ENCODE results near the gene CREB3. TPM values are rescaled to one million over a fixed set of nuclear protein-coding genes. Genes with fewer than 3 reads are reported as not detected.

The CREB3 gene
- 31.5 and 33.2 TPM in 2 replicates for total RNA-seq
- long read RNA-seq, transcript CREB3-201 (9 exons, 1,832 nt): major isoform, 117 of 128 reads
- long read RNA-seq, partial matches to known transcripts: 2 of 128 reads
- long read RNA-seq, other reads (novel, unspliced or antisense): 9 of 128 reads

DNA sequence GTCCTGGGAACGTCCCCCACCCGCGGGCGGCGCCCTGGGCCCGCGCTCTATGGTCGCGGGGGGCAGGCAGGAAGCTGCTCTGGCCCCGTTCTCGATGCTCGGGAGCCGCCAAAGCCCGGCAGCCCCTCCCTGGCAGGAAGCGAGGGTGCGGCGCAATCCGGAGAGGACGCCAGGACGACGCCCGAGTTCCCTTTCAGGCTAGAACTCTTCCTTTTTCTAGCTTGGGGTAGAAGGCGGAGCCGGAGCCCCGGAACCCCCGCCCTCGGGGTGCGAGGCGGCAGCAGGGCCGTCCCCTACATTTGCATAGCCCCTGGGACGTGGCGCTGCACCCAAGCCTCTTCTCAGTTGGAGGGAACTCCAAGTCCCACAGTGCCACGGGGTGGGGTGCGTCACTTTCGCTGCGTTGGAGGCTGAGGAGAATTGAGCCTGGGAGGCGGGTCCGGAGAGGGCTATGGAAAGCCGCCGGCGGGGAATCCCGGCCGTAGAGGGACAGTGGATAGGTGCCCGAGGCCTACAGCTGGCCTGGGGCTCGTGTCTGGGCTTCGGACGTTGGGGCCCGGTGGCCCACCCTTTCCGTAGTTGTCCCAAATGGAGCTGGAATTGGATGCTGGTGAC, at the start of gene CREB3, which contains the start of gene TLN1:
TSS of gene CREB3 (plus strand) at position 482 of the 615 bp plus-strand sequence. CDS start at position 589, 107 bp downstream.
TSS of gene TLN1 (minus strand) at position 11 of the 615 bp plus-strand sequence. CDS start 6,501 bp downstream, outside the sequence.
- H3K4me3 Mint-ChIP-seq (ENCODE audit: low read depth): no peak within 1 kb of the TSS
- peak within 1 kb of the TSS; percentile 95 for H3K27ac Mint-ChIP-seq
- DNase-seq (ENCODE audit: low spot score, unreplicated experiment): peak; percentile 93
- H3K9me3 Mint-ChIP-seq (ENCODE audit: low read depth): no peaks in the 10 kb centered on the region
- H3K27me3 Mint-ChIP-seq: no peaks in the 10 kb centered on the region
- peaks cover 16% of the 10 kb centered on the region for H3K4me1 Mint-ChIP-seq (ENCODE audit: low read depth)
- TF ChIP-seq, protein P1, sequence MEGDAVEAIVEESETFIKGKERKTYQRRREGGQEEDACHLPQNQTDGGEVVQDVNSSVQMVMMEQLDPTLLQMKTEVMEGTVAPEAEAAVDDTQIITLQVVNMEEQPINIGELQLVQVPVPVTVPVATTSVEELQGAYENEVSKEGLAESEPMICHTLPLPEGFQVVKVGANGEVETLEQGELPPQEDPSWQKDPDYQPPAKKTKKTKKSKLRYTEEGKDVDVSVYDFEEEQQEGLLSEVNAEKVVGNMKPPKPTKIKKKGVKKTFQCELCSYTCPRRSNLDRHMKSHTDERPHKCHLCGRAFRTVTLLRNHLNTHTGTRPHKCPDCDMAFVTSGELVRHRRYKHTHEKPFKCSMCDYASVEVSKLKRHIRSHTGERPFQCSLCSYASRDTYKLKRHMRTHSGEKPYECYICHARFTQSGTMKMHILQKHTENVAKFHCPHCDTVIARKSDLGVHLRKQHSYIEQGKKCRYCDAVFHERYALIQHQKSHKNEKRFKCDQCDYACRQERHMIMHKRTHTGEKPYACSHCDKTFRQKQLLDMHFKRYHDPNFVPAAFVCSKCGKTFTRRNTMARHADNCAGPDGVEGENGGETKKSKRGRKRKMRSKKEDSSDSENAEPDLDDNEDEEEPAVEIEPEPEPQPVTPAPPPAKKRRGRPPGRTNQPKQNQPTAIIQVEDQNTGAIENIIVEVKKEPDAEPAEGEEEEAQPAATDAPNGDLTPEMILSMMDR (IDR thresholded peaks at IDR 0.05; ENCODE audit: unreplicated experiment): no peak
- peaks cover 7% of the 10 kb centered on the region for H3K36me3 Mint-ChIP-seq (ENCODE audit: insufficient read depth)

- no peak overlapping the region for H3K4me3 Mint-ChIP-seq (ENCODE audit: low read depth)
- H3K9me3 Mint-ChIP-seq (ENCODE audit: low read depth): no peaks in the 10 kb centered on the region
- DNase-seq (ENCODE audit: low spot score, unreplicated experiment): no peak
- H3K4me1 Mint-ChIP-seq (ENCODE audit: low read depth): peaks cover 1% of the 10 kb centered on the region
- peaks cover 2% of the 10 kb centered on the region for H3K36me3 Mint-ChIP-seq (ENCODE audit: insufficient read depth)
- TF ChIP-seq, protein P1 (IDR thresholded peaks at IDR 0.05; ENCODE audit: unreplicated experiment): no peak
- peaks cover 5% of the 10 kb centered on the region for H3K27me3 Mint-ChIP-seq
- no peak overlapping the region for H3K27ac Mint-ChIP-seq
Measured at GRCh38 chr9:35683323-35683722, 49.1 kb upstream of the CREB3 start.

- peaks cover 5% of the 10 kb centered on the region for H3K4me1 Mint-ChIP-seq (ENCODE audit: low read depth)
- H3K27me3 Mint-ChIP-seq: peaks cover 7% of the 10 kb centered on the region
- H3K36me3 Mint-ChIP-seq (ENCODE audit: insufficient read depth): peaks cover 2% of the 10 kb centered on the region
- no peak overlapping the region for H3K4me3 Mint-ChIP-seq (ENCODE audit: low read depth)
- DNase-seq (ENCODE audit: low spot score, unreplicated experiment): no peak
- no peak overlapping the region for H3K27ac Mint-ChIP-seq
- no peaks in the 10 kb centered on the region for H3K9me3 Mint-ChIP-seq (ENCODE audit: low read depth)
- TF ChIP-seq, protein P1 (IDR thresholded peaks at IDR 0.05; ENCODE audit: unreplicated experiment): no peak
Measured at GRCh38 chr9:35684921-35685320, 47.5 kb upstream of the CREB3 start.

DNA sequence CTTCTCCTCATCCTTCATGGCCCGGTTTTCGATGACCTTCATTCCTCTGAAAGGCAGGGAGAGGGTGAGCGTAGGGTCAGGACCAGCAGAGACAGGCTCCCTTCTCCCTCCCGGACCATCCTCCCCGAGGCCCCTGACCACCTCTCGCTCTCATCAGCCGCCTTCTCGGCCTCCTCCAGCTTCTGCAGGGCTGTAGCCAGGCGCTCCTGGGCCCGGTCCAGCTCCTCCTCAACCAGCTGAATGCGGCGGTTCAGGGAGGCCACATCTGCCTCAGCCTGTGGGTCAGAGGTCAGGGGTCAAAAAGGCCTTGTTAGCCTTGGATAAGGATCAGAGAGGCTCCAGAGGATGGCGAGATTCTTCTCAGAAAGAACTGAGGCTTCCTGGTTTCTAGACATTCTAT, 47.0 kb upstream of the CREB3 start:
- TF ChIP-seq, protein P1 (IDR thresholded peaks at IDR 0.05; ENCODE audit: unreplicated experiment): no peak
- Mint-ChIP-seq H3K27ac (no peak overlapping the region), H3K4me3 (ENCODE audit: low read depth) (no peak overlapping the region), H3K27me3 (peaks cover 7% of the 10 kb centered on the region), H3K4me1 (ENCODE audit: low read depth) (peaks cover 5% of the 10 kb centered on the region), H3K36me3 (ENCODE audit: insufficient read depth) (peaks cover 2% of the 10 kb centered on the region), H3K9me3 (ENCODE audit: low read depth) (no peaks in the 10 kb centered on the region)
- no peak for DNase-seq (ENCODE audit: low spot score, unreplicated experiment)

DNA sequence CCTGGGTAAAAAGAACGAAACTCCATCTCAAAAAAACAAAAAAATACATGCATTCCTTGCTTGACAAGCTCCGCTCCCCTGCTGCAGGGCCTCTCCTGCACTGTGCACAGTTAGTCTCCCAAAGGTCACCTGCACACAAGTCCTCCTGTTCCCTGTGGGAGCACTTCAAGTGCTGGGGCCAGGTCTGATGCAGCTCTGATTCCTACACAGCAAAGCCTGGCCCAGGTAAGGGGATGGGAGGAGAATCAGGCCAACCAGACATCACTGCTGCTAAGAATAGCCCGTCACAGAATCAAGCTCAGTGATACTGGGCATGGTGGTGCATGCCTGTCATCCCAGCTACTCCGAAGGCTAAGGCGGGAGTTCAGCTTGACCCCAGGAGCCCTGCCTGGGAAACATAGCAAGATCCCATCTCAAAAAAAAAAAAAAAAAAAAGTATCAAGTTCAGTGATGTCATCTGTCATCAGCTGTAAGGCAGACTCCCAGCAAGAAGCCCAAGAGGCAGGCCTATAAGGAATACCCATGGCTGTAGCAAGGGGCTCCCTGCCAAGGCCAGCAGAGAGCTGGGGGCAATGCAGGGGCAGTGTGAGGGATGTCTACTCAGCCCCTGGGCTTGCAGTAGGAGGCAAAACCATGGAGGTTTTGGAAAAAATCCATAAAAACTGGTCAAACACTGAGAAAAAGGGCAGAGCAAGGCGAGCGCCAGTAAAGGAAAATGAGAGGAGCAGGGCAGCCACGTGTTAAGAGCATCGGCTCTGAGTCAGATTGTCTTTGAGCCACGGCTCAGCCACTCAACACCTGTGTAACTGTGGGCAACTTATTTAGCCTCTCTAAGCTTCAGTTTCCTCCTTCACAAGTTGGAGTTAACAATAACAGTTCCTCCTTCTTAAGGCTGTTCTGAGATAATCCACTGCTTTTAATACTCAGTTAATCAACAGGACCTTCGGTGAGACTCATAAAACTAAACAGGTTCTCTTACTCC, 46.0 kb upstream of the CREB3 start:
- TF ChIP-seq, protein P1 (IDR thresholded peaks at IDR 0.05; ENCODE audit: unreplicated experiment): no peak
- Mint-ChIP-seq H3K36me3 (ENCODE audit: insufficient read depth) (peaks cover 2% of the 10 kb centered on the region), H3K4me1 (ENCODE audit: low read depth) (peaks cover 5% of the 10 kb centered on the region), H3K27me3 (peaks cover 10% of the 10 kb centered on the region), H3K27ac (no peak overlapping the region), H3K9me3 (ENCODE audit: low read depth) (no peaks in the 10 kb centered on the region), H3K4me3 (ENCODE audit: low read depth) (no peak overlapping the region)
- no peak for DNase-seq (ENCODE audit: low spot score, unreplicated experiment)

Data from progenitor cell of endocrine pancreas (in vitro differentiated cells).